Heart left ventricle (tissue), 16 donors: ENCODE results near the gene ADGRD2. TPM values are rescaled to one million over a fixed set of nuclear protein-coding genes. Genes with fewer than 3 reads are reported as not detected.

Experiments used
- ATAC-seq, 4 donors: fragments of 200-7000 bp; cut with Tn5 transposase; one replicate each; pipeline ENCODE4 v1.9.1; 2020 to 2022; ENCODE audit warnings: moderate library complexity in 4 of 4, mild to moderate bottlenecking in 3 of 4, moderate number of reproducible peaks in 1 of 4
- DNase-seq, 5 donors: peaks; one replicate each; pipeline ENCODE4 v3.0.0-alpha.2; 2020
- H3K27ac ChIP-seq, 12 donors: fragments of 200-600 bp; sonication (generic) in 4 of 12; one replicate each; pipeline versions ENCODE4 v1.5.0 to v1.8.0; 2016 to 2022; ENCODE audit warnings: mild to moderate bottlenecking in 2 of 12
- H3K27me3 ChIP-seq, 9 donors: fragments of 200-600 bp; sonication (generic) in 2 of 9; one replicate each; pipeline versions ENCODE4 v1.5.1 to v1.8.0; 2016 to 2022; ENCODE audit warnings: mild to moderate bottlenecking in 3 of 9
- H3K36me3 ChIP-seq, 9 donors: fragments of 200-600 bp; sonication (generic) in 2 of 9; one replicate each; pipeline versions ENCODE4 v1.5.0 to v1.8.0; 2018 to 2022; ENCODE audit warnings: mild to moderate bottlenecking in 2 of 9
- H3K4me1 ChIP-seq, 12 donors: fragments of 200-600 bp; sonication (generic) in 4 of 12; one replicate each; pipeline versions ENCODE4 v1.5.0 to v1.8.0; 2016 to 2022; ENCODE audit warnings: mild to moderate bottlenecking in 3 of 12
- H3K4me3 ChIP-seq, 12 donors: fragments of 200-600 bp; sonication (generic) in 4 of 12; one replicate each; pipeline versions ENCODE4 v1.5.0 to v1.8.0; 2017 to 2022; ENCODE audit warnings: mild to moderate bottlenecking in 9 of 12, moderate library complexity in 4 of 12
- H3K9me3 ChIP-seq, 12 donors: fragments of 200-600 bp; sonication (generic) in 4 of 12; one replicate each; pipeline versions ENCODE4 v1.5.0 to v1.8.0; 2016 to 2022; ENCODE audit warnings: mild to moderate bottlenecking in 1 of 12
- CTCF ChIP-seq, 12 donors: fragments of 200-600 bp; sonication (generic) in 4 of 12; IDR thresholded peaks; one replicate each; pipeline versions ENCODE4 v1.5.0 to v1.8.0; 2018 to 2022; ENCODE audit warnings: antibody characterized with exemption in 12 of 12, mild to moderate bottlenecking in 5 of 12
- POLR2A ChIP-seq, 2 donors: fragments of 450-650 bp; IDR thresholded peaks; one replicate each; pipeline ENCODE4 v1.6.1; 2017; ENCODE audit warnings: antibody characterized with exemption in 2 of 2, mild to moderate bottlenecking in 2 of 2, moderate library complexity in 2 of 2
- WGBS, 4 donors: extraction: QIAGEN DNeasy Blood & Tissue Kit in 2 of 4; methylation state at CpG; one replicate each; pipeline versions ENCODE4 v1.1.5 to v1.1.7; 2013 to 2018; 5-methylcytosine and 5-hydroxymethylcytosine counted together
- intact Hi-C, 10 donors: fragments of 100-400 bp; cut with DNase I; formaldehyde crosslinking; loops; one replicate each; pipeline versions ENCODE4 v1.11.1 to v1.14.2; 2022
- polyA plus RNA-seq, 2 donors: library from polyadenylated mRNA; stranded (reverse); fragments of 200-250 nt; gene quantifications; one replicate each; pipeline ENCODE4 v1.2.3, GENCODE V29; 2013
- total RNA-seq, 9 donors: library from RNA; depleted of rRNA in 2 of 9; stranded (reverse); fragments of >200 nt in 2 of 9; fragmentation: NEBNext Ultra II Directional in 3 of 9; extraction: Animal tissue kit (Norgen Biotek cat#: 25700) in 3 of 9; gene quantifications; one replicate each; pipeline versions ENCODE4 v1.1.0 to v1.2.4, GENCODE V29; 2016 to 2023
- donor health status: ischemic (EF 13 %, LVEDD 7.1; RV severe dilation, severe dysfunction).
- donor health status: healthy with polysubstance abuse.
- donor health status: DM: no; HTN: yes; CAD: no.
- donor health status: DM: no; HTN: no; CAD: no.
- donor health status: ischemic (EF 25% LVEDD 6.9; RV normal size, moderate dysfunction).
- donor health status: ischemic (EF 25% LVEDD 5.7; RV mildly dilated, moderate dysfunction).
- donor health status: healthy.
- donor health status: DM: yes; HTN: yes; CAD: no.
- donor health status: ischemic (EF 35%, LVEDD 5.7; RV mildly dilated, moderate dysfunction).
- donor health status: nonischemic (EF 11% LVEDD 7.7; RV severe dilation, severe dysfunction).
- donor health status: DM: yes; HTN: yes; CAD: no.
- donor health status: PGD.
- donor health status: ischemic (EF 29% LVEDD 5.4; RV normal size, mild dysfunction).
- donor health status: nonischemic (EF 23%, LVEDD 6.1; RV moderate dilation, normal function).

Gene ADGRD2
- total and polyA plus RNA-seq, 11 donors = not detected

- Histone ChIP-seq H3K4me3 (no peak overlapping the region), H3K27ac (no peak overlapping the region), H3K9me3 (no peaks in the 10 kb centered on the region), H3K36me3 (no peaks in the 10 kb centered on the region), H3K27me3 (peaks cover 0 to 72% (median 22%) of the 10 kb centered on the region in 9 donors), H3K4me1 (no peaks in the 10 kb centered on the region)
- ATAC-seq = no peak
- DNase-seq = peak in 2 of 5 donors; percentile 20 to 34
- intact Hi-C loops = no loop called here
- WGBS, 4 donors = 26 to 41% (median 36%) methylated on average over 24 to 40 of the region's 40 CpGs
- no peak for TF ChIP-seq POLR2A (IDR thresholded peaks at IDR 0.05)
Measured at GRCh38 chr9:124487260-124488182, 37.3 kb downstream of the ADGRD2 start.

- TF ChIP-seq POLR2A (IDR thresholded peaks at IDR 0.05) (no peak), CTCF (IDR thresholded peaks at IDR 0.05) (no peak)
- Histone ChIP-seq H3K4me1 (no peaks in the 10 kb centered on the region), H3K27ac (no peak overlapping the region), H3K9me3 (no peaks in the 10 kb centered on the region), H3K4me3 (no peak overlapping the region), H3K27me3 (peaks cover 0 to 67% (median 22%) of the 10 kb centered on the region in 9 donors), H3K36me3 (no peaks in the 10 kb centered on the region)
- intact Hi-C loops = no loop called here
- DNase-seq = no peak
- ATAC-seq = no peak
- WGBS, 4 donors = 85 to 97% (median 90%) methylated on average over 6 to 8 of the region's 8 CpGs
Measured at GRCh38 chr9:124488641-124489210, 38.5 kb downstream of the ADGRD2 start.

- DNase-seq (no peak), ATAC-seq (no peak)
- H3K27ac ChIP-seq = no peak overlapping the region
- 71 to 78% (median 74%) methylated on average over 11 to 13 of the region's 13 CpGs for WGBS, 4 donors
- H3K27me3 ChIP-seq = peaks cover 0 to 67% (median 22%) of the 10 kb centered on the region in 9 donors
- intact Hi-C loops = no loop called here
- H3K4me3 ChIP-seq = no peak overlapping the region
- no peaks in the 10 kb centered on the region for H3K36me3 ChIP-seq
- H3K9me3 ChIP-seq = no peaks in the 10 kb centered on the region
- no peaks in the 10 kb centered on the region for H3K4me1 ChIP-seq
- TF ChIP-seq CTCF (IDR thresholded peaks at IDR 0.05) (no peak), POLR2A (IDR thresholded peaks at IDR 0.05) (no peak)
Measured at GRCh38 chr9:124489222-124489621, 39.0 kb downstream of the ADGRD2 start.

- no peaks in the 10 kb centered on the region for H3K9me3 ChIP-seq
- no peak for ATAC-seq
- peaks cover 0 to 63% (median 22%) of the 10 kb centered on the region in 9 donors for H3K27me3 ChIP-seq
- DNase-seq = no peak
- H3K4me1 ChIP-seq = no peaks in the 10 kb centered on the region
- WGBS, 4 donors = 79 to 95% (median 84%) methylated on average over 2 of the region's 2 CpGs
- no peak overlapping the region for H3K4me3 ChIP-seq
- no peaks in the 10 kb centered on the region for H3K36me3 ChIP-seq
- no peak overlapping the region for H3K27ac ChIP-seq
- TF ChIP-seq CTCF (IDR thresholded peaks at IDR 0.05) (no peak), POLR2A (IDR thresholded peaks at IDR 0.05) (no peak)
- intact Hi-C loops = no loop called here
Measured at GRCh38 chr9:124490004-124490403, 39.8 kb downstream of the ADGRD2 start.
